Ecto neural progenitor cell (in vitro differentiated cells): ENCODE data around the gene TLE3.

Experiments
- DNase-seq: peaks from one replicate; pipeline ENCODE4 v3.0.0-alpha.2; 2018; ENCODE audit warnings: low spot score

Gene TLE3

GRCh38 chr15:70099167-70099966 is 1.6 kb upstream of the TLE3 start:
- DNase-seq: peak; percentile 100

- peak; percentile 86 for DNase-seq
These were observed 897 bp upstream of the TLE3 start for GRCh38 chr15:70098461-70099166.

DNA sequence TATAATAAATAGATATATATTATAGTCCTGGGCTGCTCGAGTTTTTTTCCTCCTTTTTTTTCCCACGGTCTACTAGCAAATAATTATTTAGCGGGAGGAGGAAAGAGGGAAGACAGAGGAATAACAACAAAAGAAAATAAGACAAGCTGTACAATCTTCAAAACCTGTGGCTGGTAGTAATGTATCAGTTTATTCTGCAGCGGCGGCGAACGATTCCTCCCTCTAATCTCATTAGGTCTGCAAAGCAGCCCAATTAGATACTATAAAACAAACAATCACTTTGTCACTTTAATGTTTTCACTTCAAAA is 390 bp upstream of the TLE3 start:
- no peak for DNase-seq

DNA sequence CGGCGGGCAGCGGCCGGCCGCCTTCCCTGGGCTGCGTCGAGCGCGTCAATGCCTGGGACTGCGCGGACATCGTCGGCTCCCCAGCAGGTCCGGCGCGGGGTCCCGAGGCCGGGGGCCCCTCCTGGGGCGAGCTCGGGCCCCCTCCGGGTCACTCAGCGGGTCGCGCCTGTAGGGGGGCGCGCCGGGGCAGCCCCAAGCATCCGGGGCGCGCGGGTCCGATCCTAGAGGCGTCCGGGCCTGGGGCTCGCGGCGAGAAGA is 725 bp downstream of the TLE3 start:
- DNase-seq: no peak

- DNase-seq: peak; percentile 88
These were observed 1.3 kb downstream of the TLE3 start for GRCh38 chr15:70096215-70097062.

- no peak for DNase-seq
These were observed 2.1 kb downstream of the TLE3 start for GRCh38 chr15:70095408-70096214.

GRCh38 chr15:70094690-70095311 is 2.9 kb downstream of the TLE3 start:
- DNase-seq: no peak

DNA sequence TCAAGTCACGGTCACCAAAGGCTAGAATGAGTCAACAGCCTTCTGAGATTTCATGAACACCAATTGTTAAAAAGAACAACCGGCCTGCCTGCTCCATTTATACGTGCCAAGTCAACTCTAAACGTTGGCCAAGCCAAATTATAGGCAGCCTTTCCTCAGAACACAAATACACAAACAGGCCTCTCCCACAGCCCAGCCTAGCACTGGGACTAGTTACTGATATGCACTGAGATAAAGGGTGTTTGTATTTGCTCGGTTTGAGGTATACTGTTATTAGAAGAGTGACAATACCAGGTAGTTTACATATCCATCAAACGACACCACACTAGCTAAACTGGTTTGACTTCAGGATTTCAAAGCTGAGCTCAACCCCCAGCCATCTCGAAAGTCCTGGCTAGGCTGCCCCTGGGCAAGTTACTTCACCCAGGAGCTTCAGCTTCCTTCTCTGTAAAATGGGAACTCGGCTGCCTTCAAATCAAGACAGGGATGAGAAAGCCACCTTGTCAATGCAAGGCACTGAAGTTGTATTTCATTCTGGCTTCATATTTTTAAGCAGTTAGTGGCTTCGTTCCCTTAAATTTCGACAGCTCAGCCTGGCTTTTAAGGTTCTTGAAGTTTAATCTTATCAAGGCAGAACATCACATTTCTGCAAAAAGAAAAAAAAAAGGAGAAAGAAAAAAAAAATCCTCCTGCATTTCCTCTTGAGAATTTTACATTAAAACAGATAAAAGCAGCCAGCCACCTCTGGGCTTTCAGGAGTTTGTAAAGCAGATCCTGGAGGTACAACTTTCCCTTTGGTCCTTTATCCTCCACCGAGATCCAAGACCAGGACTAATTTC is 4.0 kb downstream of the TLE3 start:
- DNase-seq: no peak

DNA sequence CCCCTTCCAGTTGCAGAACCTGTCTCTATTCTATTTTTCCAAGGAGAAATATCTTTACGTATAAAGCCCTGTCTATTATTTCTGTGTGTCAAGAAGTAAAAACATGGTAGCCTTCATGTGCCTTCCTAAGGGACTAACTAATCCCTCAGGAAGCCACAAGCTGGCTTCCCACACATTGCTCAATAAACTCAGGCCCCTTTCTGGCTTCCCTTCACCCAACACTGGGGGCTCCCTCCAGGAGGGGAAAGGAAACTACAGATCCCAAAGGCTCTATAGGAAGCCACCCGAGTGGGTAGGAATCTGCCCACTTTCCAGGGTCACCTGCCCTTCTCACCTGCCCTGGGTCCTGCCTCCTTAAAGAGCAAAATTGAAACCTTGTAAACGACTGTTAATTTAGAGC is 4.6 kb downstream of the TLE3 start:
- no peak for DNase-seq

- no peak for DNase-seq
These were observed 5.2 kb downstream of the TLE3 start for GRCh38 chr15:70092464-70093027.

DNA sequence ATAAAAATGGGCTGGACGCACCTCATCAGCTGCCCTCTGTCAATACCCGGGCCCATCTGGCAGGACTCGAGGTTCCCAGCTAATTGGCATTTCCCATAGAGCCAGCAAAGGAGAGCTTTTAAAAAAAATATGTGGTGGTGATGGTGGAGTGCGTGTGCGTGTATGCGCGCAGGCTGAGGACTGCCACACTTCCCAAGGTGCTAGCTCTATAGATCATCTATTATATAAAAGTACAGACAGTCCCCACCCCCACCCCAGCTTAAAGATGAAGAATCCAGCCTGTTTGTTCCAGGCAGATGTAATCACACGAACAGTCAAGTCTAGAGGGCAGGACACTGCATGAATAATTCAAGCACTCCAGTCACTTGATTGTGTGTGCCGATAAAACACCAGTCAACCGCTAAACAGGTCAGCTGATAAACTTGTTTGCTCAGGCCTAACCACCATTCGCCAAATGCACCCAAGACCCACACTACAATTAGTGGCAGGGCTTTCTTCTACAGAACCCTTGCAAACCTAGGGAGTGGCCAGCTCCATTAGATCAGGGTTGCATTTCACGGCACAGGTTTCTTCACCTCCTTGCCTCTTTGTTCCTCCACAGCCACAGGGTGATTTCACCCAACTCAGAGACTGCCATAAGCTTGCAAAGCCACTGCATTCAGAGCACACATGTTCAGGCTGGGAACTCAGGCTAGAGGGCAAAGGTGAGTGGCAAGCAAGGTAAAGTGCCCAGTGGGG is 5.8 kb downstream of the TLE3 start:
- no peak for DNase-seq

- DNase-seq: no peak
These were observed 7.1 kb downstream of the TLE3 start for GRCh38 chr15:70090436-70091296.

GRCh38 chr15:70089692-70089971 is 8.1 kb downstream of the TLE3 start:
- no peak for DNase-seq

DNA sequence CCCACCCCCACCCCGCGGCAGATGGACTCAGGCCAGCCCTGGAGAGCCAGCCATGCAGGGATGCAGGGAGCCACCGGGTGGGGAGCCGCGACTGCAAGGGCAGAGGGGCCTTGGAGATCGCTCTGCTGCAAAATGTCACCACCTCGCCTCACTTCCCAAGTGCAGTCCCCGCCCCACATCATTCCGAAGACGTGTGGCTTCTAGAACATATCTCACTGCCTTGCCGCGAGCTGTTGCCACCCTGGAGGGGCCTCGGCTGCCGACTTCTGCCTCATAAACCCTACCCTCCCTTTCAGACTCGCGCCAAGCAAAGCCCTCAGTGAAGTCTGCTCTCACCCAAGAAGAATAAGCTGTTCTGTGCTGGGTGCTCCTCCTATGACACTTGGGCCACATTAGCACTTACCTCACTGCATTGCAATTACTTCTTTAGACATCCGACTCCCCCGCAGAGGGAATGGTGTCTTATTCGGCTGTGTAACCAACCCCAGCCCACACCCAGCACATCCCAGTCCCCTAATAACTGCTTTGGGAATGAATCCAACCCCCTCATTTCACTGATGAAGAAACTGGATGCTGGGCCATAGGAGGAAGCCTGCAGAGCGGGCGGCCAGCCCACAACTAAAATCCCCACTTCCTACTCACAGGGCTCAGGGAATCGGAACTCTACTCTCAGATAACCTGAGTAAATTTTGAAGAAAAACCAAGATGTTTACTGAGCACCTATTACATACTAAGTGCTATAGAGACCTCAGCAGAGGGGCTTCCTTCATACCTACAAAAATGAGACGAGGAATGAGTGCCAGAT is 8.6 kb downstream of the TLE3 start:
- no peak for DNase-seq

GRCh38 chr15:70088455-70088854 is 9.3 kb downstream of the TLE3 start:
- DNase-seq: no peak

- DNase-seq: no peak
These were observed 9.9 kb downstream of the TLE3 start for GRCh38 chr15:70087708-70088352.

GRCh38 chr15:70086636-70087035 is 11.1 kb downstream of the TLE3 start:
- no peak for DNase-seq

GRCh38 chr15:70084461-70084860 is 13.3 kb downstream of the TLE3 start:
- DNase-seq: no peak
